PC-3 (cell line): Measurements from ENCODE around the gene ABCC2. TPM values are rescaled to one million over a fixed set of nuclear protein-coding genes. Genes with fewer than 3 reads are reported as not detected.

ENCODE experiments used
- ATAC-seq: fragments of 200-7000 bp; cut with Tn5 transposase; 2 replicates; pipeline ENCODE4 v1.9.1; 2020; ENCODE audit warnings: mild to moderate bottlenecking, moderate library complexity
- BruUV-seq: library from RNA; stranded (reverse); fragments of 400-500 nt; replicated peaks from 2 replicates; lab custom pipeline; 2021; lab: Mats Ljungman, UMichigan
- CTCF ChIA-PET: fragments of 300-600 bp; sonication (Branson Sonifier 250); formaldehyde crosslinking; loops from one replicate; lab custom pipeline; 2022; ENCODE audit warnings: antibody characterized with exemption; lab: Charles Lee
- POLR2A ChIA-PET: fragments of 300-600 bp; sonication (Branson Sonifier 250); formaldehyde crosslinking; loops from one replicate; lab custom pipeline; 2022; ENCODE audit warnings: antibody characterized with exemption; ENCODE audit not compliant: unreplicated experiment; lab: Charles Lee
- DNase-seq: peaks from one replicate; pipeline ENCODE4 v3.0.0-alpha.2; 2015
- H2AFZ ChIP-seq: fragments of 300-600 bp; sonication (generic); 2 replicates; pipeline ENCODE4 v1.6.0; 2016; ENCODE audit warnings: antibody characterized with exemption, low read length
- H3F3A ChIP-seq: fragments of 300-600 bp; sonication (generic); one replicate; pipeline ENCODE4 v1.6.0; 2017; ENCODE audit warnings: antibody characterized with exemption, low read length, control low read depth, mild to moderate bottlenecking; ENCODE audit not compliant: unreplicated experiment
- H3K27ac ChIP-seq: fragments of 300-600 bp; sonication (generic); 2 replicates; pipeline ENCODE4 v1.5.1; 2016; ENCODE audit warnings: mild to moderate bottlenecking, low read length
- H3K27me3 ChIP-seq: fragments of 300-600 bp; sonication (generic); 2 replicates; pipeline ENCODE4 v1.6.1; 2016; ENCODE audit warnings: low read length, mixed read lengths
- H3K36me3 ChIP-seq: fragments of 300-600 bp; sonication (generic); 2 replicates; pipeline ENCODE4 v1.6.1; 2016; ENCODE audit warnings: low read depth, mixed run types, low read length, mixed read lengths
- H3K4me1 ChIP-seq: fragments of 300-600 bp; sonication (generic); 2 replicates; pipeline ENCODE4 v1.5.1; 2016; ENCODE audit warnings: low read length; ENCODE audit not compliant: insufficient read depth
- H3K4me2 ChIP-seq: fragments of 300-600 bp; sonication (generic); 2 replicates; pipeline ENCODE4 v1.6.0; 2016; ENCODE audit warnings: low read length
- H3K4me3 ChIP-seq: fragments of 300-600 bp; sonication (generic); 2 replicates; pipeline ENCODE4 v1.5.1; 2016; ENCODE audit warnings: mild to moderate bottlenecking, low read length, mixed read lengths
- H3K79me2 ChIP-seq: fragments of 300-600 bp; sonication (generic); 2 replicates; pipeline ENCODE4 v1.6.1; 2017; ENCODE audit warnings: low read length, mixed read lengths
- H3K9ac ChIP-seq: fragments of 300-600 bp; sonication (generic); 2 replicates; pipeline ENCODE4 v1.6.0; 2016; ENCODE audit warnings: mild to moderate bottlenecking, low read length
- H3K9me2 ChIP-seq: fragments of 300-600 bp; sonication (generic); replicated peaks from 2 replicates; pipeline ENCODE4 v1.6.1; 2016; ENCODE audit warnings: mixed run types, low read length, mixed read lengths
- H3K9me3 ChIP-seq: fragments of 300-600 bp; sonication (generic); 2 replicates; pipeline ENCODE4 v1.6.1; 2016; ENCODE audit warnings: low read length, mixed read lengths
- H4K20me1 ChIP-seq: fragments of 300-600 bp; sonication (generic); 2 replicates; pipeline ENCODE4 v1.6.1; 2016; ENCODE audit warnings: low read length, mixed read lengths
- EZH2 ChIP-seq: fragments of 300-600 bp; sonication (generic); IDR thresholded peaks from one replicate; pipeline ENCODE4 v1.6.1; 2017; ENCODE audit warnings: antibody characterized with exemption, mild to moderate bottlenecking, low read length; ENCODE audit not compliant: unreplicated experiment
- EZH2phosphoT487 ChIP-seq: fragments of 300-600 bp; sonication (generic); IDR thresholded peaks from 2 replicates; pipeline ENCODE4 v1.6.1; 2018; ENCODE audit warnings: mild to moderate bottlenecking, antibody characterized with exemption, low read length, borderline replicate concordance
- intact Hi-C: fragments of 100-400 bp; cut with micrococcal nuclease; formaldehyde crosslinking; loops from 2 replicates; pipeline ENCODE4 v1.9.0; 2023
- total RNA-seq: library from RNA; depleted of rRNA; stranded (reverse); fragments of >200 nt; gene quantifications from 2 replicates; pipeline ENCODE4 v1.2.3, GENCODE V29; 2014
- TF ChIP-seq, protein P1 (sequence below): fragments of 300-600 bp; sonication (generic); conservative IDR thresholded peaks from 2 replicates; pipeline ENCODE4 v1.5.1; 2017; ENCODE audit warnings: antibody characterized with exemption, low read depth, mild to moderate bottlenecking, low read length

ABCC2 gene
- total RNA-seq, 1 experiment from 2014 or later, result 2.4 TPM

DNA sequence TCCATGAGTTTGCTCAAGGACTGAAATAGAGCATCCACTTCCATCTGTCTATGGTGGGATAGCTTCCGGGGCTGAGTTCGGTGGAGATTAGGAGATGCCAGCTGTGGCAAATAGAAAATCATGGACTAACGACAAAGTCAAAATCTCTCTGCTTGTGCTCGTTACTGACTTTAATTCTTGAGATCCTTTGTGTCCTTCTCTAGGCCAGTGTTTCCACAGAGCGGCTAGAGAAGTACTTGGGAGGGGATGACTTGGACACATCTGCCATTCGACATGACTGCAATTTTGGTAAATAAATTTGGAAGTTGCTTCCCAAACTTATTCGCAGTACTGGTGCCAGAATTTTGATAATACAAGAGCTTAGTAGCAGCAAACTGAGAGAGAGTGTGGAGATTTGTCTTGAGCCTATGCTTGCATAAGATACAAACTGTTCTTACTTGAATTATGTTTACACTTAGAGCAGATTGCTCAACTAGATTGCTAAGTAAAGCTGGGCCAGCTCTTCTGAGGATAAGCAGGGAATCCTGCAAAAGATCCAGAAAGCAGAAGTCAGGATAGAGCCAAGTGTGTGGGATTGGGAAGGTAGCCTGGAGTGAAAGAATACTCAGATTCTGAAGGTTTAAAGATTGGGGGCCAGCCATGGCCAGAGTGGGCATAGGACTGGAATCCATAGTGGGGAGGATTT lies 27.6 kb downstream of the ABCC2 start:
- Histone ChIP-seq H3K4me3 (no peak overlapping the region), H3K27me3 (no peaks in the 10 kb centered on the region), H3K9me2 (no peaks in the 10 kb centered on the region), H3F3A (no peaks in the 10 kb centered on the region), H2AFZ (no peak overlapping the region), H3K9ac (no peak overlapping the region), H3K9me3 (no peaks in the 10 kb centered on the region), H3K79me2 (no peaks in the 10 kb centered on the region), H3K27ac (no peak overlapping the region), H3K36me3 (no peaks in the 10 kb centered on the region), H3K4me1 (no peaks in the 10 kb centered on the region), H3K4me2 (no peak overlapping the region), H4K20me1 (no peaks in the 10 kb centered on the region)
- ATAC-seq (no peak), DNase-seq (no peak)
- ChIA-PET POLR2A (no interaction called here), CTCF (no interaction called here)
- intact Hi-C loops, result no loop called here
- TF ChIP-seq EZH2phosphoT487, result no peak
- BruUV-seq, result no TSS peak

DNA sequence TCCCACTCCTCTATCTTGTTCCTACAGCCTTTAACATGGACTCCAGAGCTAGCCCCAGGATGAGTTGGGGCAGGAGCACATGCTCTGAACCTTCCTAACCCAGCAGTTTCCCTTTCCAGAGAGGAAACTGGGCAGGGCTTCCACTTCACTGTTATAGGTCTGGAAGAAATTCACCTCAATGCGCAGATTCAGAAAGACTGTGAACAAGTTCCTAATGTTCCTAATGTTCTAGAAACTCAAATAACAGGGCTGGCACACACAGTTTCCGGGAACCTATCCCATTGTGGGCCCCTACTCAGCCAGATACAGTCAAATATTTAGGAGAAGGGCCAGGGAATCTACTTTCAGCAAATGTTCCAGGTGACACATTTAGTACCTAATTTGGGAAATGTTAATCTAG lies 29.7 kb downstream of the ABCC2 start:
- Histone ChIP-seq H3K9me2 (no peaks in the 10 kb centered on the region), H3K36me3 (no peaks in the 10 kb centered on the region), H3K79me2 (no peaks in the 10 kb centered on the region), H2AFZ (no peak overlapping the region), H3K27ac (no peak overlapping the region), H4K20me1 (no peaks in the 10 kb centered on the region), H3K4me1 (no peaks in the 10 kb centered on the region), H3F3A (no peaks in the 10 kb centered on the region), H3K9me3 (no peaks in the 10 kb centered on the region), H3K4me3 (no peak overlapping the region), H3K9ac (no peak overlapping the region), H3K27me3 (no peaks in the 10 kb centered on the region), H3K4me2 (no peak overlapping the region)
- TF ChIP-seq EZH2phosphoT487, result no peak
- TF ChIP-seq EZH2, result no peak
- DNase-seq, result no peak
- intact Hi-C loops, result no loop called here
- ChIA-PET POLR2A (no interaction called here), CTCF (no interaction called here)
- no peak for ATAC-seq
- no TSS peak for BruUV-seq

DNA sequence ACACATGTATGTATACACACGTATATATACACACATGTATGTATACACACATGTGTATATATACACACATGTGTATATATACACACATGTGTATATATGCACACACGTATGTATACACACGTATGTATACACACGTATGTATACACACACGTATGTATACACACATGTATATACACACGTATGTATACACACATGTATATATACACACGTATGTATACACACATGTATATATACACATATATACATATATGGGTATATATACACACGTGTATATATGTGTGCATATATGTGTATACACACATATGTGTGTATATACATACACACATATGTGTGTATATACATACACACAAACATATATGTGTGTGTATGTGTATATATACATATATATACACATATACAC lies 31.7 kb downstream of the ABCC2 start:
- Histone ChIP-seq H3K4me3 (no peak overlapping the region), H3K27ac (no peak overlapping the region), H3K27me3 (no peaks in the 10 kb centered on the region), H2AFZ (no peak overlapping the region), H3K4me2 (no peak overlapping the region), H3K4me1 (no peaks in the 10 kb centered on the region), H4K20me1 (no peaks in the 10 kb centered on the region), H3K9me3 (no peaks in the 10 kb centered on the region), H3K9ac (no peak overlapping the region), H3K79me2 (no peaks in the 10 kb centered on the region), H3K9me2 (no peaks in the 10 kb centered on the region), H3F3A (no peaks in the 10 kb centered on the region), H3K36me3 (no peaks in the 10 kb centered on the region)
- intact Hi-C loops, result no loop called here
- BruUV-seq, result no TSS peak
- ChIA-PET CTCF (no interaction called here), POLR2A (no interaction called here)
- DNase-seq (no peak), ATAC-seq (no peak)
- TF ChIP-seq, protein P1, sequence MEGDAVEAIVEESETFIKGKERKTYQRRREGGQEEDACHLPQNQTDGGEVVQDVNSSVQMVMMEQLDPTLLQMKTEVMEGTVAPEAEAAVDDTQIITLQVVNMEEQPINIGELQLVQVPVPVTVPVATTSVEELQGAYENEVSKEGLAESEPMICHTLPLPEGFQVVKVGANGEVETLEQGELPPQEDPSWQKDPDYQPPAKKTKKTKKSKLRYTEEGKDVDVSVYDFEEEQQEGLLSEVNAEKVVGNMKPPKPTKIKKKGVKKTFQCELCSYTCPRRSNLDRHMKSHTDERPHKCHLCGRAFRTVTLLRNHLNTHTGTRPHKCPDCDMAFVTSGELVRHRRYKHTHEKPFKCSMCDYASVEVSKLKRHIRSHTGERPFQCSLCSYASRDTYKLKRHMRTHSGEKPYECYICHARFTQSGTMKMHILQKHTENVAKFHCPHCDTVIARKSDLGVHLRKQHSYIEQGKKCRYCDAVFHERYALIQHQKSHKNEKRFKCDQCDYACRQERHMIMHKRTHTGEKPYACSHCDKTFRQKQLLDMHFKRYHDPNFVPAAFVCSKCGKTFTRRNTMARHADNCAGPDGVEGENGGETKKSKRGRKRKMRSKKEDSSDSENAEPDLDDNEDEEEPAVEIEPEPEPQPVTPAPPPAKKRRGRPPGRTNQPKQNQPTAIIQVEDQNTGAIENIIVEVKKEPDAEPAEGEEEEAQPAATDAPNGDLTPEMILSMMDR, result no peak
- TF ChIP-seq EZH2 (no peak), EZH2phosphoT487 (no peak)
